SH-SY5Y (cell line): ENCODE results near the gene TTBK2.

Source experiments
- GATA2 ChIP-seq: IDR thresholded peaks from 2 replicates; pipeline ENCODE4 v1.6.1; 2011; ENCODE audit warnings: mild to moderate bottlenecking, low read depth, low read length
- GATA3 ChIP-seq: IDR thresholded peaks from 2 replicates; pipeline ENCODE4 v1.6.1; 2011; ENCODE audit warnings: low read depth, mild to moderate bottlenecking, low read length, moderate library complexity

- no peak for TF ChIP-seq GATA2
- TF ChIP-seq GATA3, result no peak
Observed at GRCh38 chr15:42929306-42929848, 8.8 kb upstream of the TTBK2 start.
